Liver (tissue), 3 donors: Measurements from ENCODE around the gene SLC2A10.

Experiments used
- EGR1 ChIP-seq, 2 donors: IDR thresholded peaks; 2 replicates each; pipeline ENCODE4 v1.6.1; 2016 to 2018; ENCODE audit warnings: antibody characterized with exemption in 2 of 2, low read depth in 2 of 2
- GABPA ChIP-seq, 2 donors: IDR thresholded peaks in 1 of 2; conservative IDR thresholded peaks in 1 of 2; 2 replicates each; pipeline ENCODE4 v1.6.1; 2016; ENCODE audit warnings: antibody characterized with exemption in 2 of 2, mild to moderate bottlenecking in 1 of 2, moderate library complexity in 1 of 2
- JUND ChIP-seq, 2 donors: IDR thresholded peaks; 2 replicates each; pipeline ENCODE4 v1.6.1; 2016; ENCODE audit warnings: antibody characterized with exemption in 2 of 2
- NR2F2 ChIP-seq: IDR thresholded peaks from 2 replicates; pipeline ENCODE4 v1.6.1; 2016; ENCODE audit warnings: antibody characterized with exemption
- RAD21 ChIP-seq, 2 donors: IDR thresholded peaks; 2 replicates each; pipeline ENCODE4 v1.6.1; 2016; ENCODE audit warnings: antibody characterized with exemption in 2 of 2, mild to moderate bottlenecking in 2 of 2
- REST ChIP-seq: IDR thresholded peaks from 2 replicates; pipeline ENCODE4 v1.6.1; 2016; ENCODE audit warnings: antibody characterized with exemption, mild to moderate bottlenecking
- SP1 ChIP-seq: IDR thresholded peaks from 2 replicates; pipeline ENCODE4 v1.6.1; 2018; ENCODE audit warnings: antibody characterized with exemption, mild to moderate bottlenecking
- TAF1 ChIP-seq: conservative IDR thresholded peaks from 2 replicates; pipeline ENCODE4 v1.6.1; 2016; ENCODE audit warnings: antibody characterized with exemption, mild to moderate bottlenecking
- TF ChIP-seq, protein P1 (sequence below): fragments of 150-350 bp; IDR thresholded peaks from 2 replicates; pipeline ENCODE4 v1.5.1; 2017; ENCODE audit warnings: improper control_type of control experiment, low read depth, low read length; ENCODE audit not compliant: missing input control
- TF ChIP-seq, protein P2 (sequence below): IDR thresholded peaks from 2 replicates; pipeline ENCODE4 v1.6.1; 2016; ENCODE audit warnings: antibody characterized with exemption
- TF ChIP-seq, protein P3 (sequence below): IDR thresholded peaks from 2 replicates; pipeline ENCODE4 v1.6.1; 2016; ENCODE audit warnings: antibody characterized with exemption
- donor health status: healthy.
- donor health status: healthy.

- TF ChIP-seq SP1: no peak
- TF ChIP-seq, protein P1, sequence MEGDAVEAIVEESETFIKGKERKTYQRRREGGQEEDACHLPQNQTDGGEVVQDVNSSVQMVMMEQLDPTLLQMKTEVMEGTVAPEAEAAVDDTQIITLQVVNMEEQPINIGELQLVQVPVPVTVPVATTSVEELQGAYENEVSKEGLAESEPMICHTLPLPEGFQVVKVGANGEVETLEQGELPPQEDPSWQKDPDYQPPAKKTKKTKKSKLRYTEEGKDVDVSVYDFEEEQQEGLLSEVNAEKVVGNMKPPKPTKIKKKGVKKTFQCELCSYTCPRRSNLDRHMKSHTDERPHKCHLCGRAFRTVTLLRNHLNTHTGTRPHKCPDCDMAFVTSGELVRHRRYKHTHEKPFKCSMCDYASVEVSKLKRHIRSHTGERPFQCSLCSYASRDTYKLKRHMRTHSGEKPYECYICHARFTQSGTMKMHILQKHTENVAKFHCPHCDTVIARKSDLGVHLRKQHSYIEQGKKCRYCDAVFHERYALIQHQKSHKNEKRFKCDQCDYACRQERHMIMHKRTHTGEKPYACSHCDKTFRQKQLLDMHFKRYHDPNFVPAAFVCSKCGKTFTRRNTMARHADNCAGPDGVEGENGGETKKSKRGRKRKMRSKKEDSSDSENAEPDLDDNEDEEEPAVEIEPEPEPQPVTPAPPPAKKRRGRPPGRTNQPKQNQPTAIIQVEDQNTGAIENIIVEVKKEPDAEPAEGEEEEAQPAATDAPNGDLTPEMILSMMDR: peak; percentile 53
- TF ChIP-seq, protein P2, sequence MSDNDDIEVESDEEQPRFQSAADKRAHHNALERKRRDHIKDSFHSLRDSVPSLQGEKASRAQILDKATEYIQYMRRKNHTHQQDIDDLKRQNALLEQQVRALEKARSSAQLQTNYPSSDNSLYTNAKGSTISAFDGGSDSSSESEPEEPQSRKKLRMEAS: no peak
- no peak for TF ChIP-seq GABPA (IDR thresholded peaks at IDR 0.05 in 1 of 2, conservative IDR thresholded peaks at IDR 0.05 in 1 of 2)
- no peak for TF ChIP-seq EGR1 (IDR thresholded peaks at IDR 0.05; ENCODE audit: low read depth in 2 of 2)
- no peak for TF ChIP-seq REST
- no peak for TF ChIP-seq JUND (IDR thresholded peaks at IDR 0.05)
- peak; percentile 83 to 86 for TF ChIP-seq RAD21 (IDR thresholded peaks at IDR 0.05)
- no peak for TF ChIP-seq TAF1
- TF ChIP-seq, protein P3, sequence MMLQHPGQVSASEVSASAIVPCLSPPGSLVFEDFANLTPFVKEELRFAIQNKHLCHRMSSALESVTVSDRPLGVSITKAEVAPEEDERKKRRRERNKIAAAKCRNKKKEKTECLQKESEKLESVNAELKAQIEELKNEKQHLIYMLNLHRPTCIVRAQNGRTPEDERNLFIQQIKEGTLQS: no peak
- TF ChIP-seq NR2F2: no peak
These were observed 9.6 kb upstream of the SLC2A10 start for GRCh38 chr20:46699651-46700359.
